ENCODE data around the gene ALCAM.
"Not testable (repeated sequence)": the region's sequence is repeated elsewhere in the genome, so short reads cannot be mapped to it uniquely, and the experiment has no call there.

DNA sequence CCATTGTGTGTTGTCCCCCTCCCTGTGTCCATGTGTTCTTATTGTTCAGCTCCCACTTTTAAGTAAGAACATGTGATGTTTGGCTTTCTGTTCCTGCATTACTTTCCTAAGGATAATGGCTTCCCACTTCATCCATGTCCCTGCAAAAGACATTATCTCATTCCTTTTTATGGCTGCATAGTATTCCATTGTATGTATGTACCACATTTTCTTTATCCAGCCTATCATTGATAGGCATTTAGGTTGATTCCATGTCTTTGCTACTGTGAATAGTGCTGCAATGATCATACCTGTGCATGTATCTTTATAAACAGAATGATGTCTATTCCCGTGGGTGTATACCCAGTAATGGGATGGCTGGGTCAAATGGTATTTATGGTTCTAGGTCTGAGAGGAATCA, 23.1 kb downstream of the ALCAM start:
- TF ChIP-seq, protein P1, sequence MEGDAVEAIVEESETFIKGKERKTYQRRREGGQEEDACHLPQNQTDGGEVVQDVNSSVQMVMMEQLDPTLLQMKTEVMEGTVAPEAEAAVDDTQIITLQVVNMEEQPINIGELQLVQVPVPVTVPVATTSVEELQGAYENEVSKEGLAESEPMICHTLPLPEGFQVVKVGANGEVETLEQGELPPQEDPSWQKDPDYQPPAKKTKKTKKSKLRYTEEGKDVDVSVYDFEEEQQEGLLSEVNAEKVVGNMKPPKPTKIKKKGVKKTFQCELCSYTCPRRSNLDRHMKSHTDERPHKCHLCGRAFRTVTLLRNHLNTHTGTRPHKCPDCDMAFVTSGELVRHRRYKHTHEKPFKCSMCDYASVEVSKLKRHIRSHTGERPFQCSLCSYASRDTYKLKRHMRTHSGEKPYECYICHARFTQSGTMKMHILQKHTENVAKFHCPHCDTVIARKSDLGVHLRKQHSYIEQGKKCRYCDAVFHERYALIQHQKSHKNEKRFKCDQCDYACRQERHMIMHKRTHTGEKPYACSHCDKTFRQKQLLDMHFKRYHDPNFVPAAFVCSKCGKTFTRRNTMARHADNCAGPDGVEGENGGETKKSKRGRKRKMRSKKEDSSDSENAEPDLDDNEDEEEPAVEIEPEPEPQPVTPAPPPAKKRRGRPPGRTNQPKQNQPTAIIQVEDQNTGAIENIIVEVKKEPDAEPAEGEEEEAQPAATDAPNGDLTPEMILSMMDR (IDR thresholded peaks at IDR 0.05; ENCODE audit: poor library complexity, severe bottlenecking), result not testable (repeated sequence)
- TF ChIP-seq EP300 (conservative IDR thresholded peaks at IDR 0.05; ENCODE audit: poor library complexity, severe bottlenecking); POLR2AphosphoS5 (IDR thresholded peaks at IDR 0.05); EZH2 (IDR thresholded peaks at IDR 0.05; ENCODE audit: borderline replicate concordance, insufficient read depth, low read length, poor library complexity, severe bottlenecking); RAD21 (conservative IDR thresholded peaks at IDR 0.05); MXI1 (conservative IDR thresholded peaks at IDR 0.05; ENCODE audit: poor library complexity, severe bottlenecking); SMC3 (conservative IDR thresholded peaks at IDR 0.05; ENCODE audit: poor library complexity): not testable (repeated sequence)
- TF ChIP-seq, protein P2, sequence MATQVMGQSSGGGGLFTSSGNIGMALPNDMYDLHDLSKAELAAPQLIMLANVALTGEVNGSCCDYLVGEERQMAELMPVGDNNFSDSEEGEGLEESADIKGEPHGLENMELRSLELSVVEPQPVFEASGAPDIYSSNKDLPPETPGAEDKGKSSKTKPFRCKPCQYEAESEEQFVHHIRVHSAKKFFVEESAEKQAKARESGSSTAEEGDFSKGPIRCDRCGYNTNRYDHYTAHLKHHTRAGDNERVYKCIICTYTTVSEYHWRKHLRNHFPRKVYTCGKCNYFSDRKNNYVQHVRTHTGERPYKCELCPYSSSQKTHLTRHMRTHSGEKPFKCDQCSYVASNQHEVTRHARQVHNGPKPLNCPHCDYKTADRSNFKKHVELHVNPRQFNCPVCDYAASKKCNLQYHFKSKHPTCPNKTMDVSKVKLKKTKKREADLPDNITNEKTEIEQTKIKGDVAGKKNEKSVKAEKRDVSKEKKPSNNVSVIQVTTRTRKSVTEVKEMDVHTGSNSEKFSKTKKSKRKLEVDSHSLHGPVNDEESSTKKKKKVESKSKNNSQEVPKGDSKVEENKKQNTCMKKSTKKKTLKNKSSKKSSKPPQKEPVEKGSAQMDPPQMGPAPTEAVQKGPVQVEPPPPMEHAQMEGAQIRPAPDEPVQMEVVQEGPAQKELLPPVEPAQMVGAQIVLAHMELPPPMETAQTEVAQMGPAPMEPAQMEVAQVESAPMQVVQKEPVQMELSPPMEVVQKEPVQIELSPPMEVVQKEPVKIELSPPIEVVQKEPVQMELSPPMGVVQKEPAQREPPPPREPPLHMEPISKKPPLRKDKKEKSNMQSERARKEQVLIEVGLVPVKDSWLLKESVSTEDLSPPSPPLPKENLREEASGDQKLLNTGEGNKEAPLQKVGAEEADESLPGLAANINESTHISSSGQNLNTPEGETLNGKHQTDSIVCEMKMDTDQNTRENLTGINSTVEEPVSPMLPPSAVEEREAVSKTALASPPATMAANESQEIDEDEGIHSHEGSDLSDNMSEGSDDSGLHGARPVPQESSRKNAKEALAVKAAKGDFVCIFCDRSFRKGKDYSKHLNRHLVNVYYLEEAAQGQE (IDR thresholded peaks at IDR 0.05; ENCODE audit: borderline replicate concordance), result not testable (repeated sequence)

Measured in neural cell (in vitro differentiated cells).